PC-9 (cell line): ENCODE data around the gene CCDC33.

Experiments
- EZH2 ChIP-seq: fragments of 200-600 bp; sonication (generic); IDR thresholded peaks from 2 replicates; pipeline ENCODE4 v1.8.0; 2017; ENCODE audit warnings: antibody characterized with exemption, low read depth
- TF ChIP-seq, protein P1 (sequence below): fragments of 200-600 bp; sonication (generic); conservative IDR thresholded peaks from 2 replicates; pipeline ENCODE4 v1.6.1; 2017; ENCODE audit warnings: mixed run types, antibody characterized with exemption, mild to moderate bottlenecking, moderate library complexity

DNA sequence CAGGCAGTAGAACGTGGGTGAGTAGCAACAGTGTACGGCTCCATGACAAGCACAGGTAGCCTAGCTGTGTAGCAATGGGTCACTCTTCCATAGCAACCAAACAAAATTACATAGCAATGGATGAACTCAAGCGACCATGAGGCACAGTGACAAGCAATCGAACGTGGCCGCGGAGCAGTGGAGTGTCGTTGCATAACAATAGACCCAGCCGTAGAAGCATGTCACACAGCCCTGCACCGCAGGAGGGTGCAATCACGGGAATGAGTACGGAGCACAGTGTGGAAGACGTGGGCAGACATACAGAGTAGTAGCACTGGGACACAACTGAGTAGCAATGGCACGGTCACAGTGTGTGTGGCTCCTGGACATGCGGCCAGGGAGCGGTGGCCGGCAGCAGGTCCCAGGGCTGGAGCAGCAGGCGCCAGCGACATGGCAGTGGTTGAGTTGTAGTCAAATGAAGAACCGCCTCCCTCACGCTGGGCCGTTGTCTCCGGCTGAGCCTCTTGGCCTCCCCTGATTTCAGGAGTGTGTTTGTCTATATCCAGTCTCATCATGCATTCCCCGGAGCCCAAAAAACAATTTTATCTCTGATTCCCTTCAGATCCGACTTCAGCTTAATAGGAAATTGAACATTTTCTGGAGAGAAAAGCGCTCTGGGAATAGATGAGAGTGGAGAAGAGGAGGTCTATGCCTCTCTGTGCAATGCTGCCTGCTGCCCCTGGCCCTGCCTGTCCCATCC lies 64.1 kb downstream of the CCDC33 start:
- TF ChIP-seq, protein P1, sequence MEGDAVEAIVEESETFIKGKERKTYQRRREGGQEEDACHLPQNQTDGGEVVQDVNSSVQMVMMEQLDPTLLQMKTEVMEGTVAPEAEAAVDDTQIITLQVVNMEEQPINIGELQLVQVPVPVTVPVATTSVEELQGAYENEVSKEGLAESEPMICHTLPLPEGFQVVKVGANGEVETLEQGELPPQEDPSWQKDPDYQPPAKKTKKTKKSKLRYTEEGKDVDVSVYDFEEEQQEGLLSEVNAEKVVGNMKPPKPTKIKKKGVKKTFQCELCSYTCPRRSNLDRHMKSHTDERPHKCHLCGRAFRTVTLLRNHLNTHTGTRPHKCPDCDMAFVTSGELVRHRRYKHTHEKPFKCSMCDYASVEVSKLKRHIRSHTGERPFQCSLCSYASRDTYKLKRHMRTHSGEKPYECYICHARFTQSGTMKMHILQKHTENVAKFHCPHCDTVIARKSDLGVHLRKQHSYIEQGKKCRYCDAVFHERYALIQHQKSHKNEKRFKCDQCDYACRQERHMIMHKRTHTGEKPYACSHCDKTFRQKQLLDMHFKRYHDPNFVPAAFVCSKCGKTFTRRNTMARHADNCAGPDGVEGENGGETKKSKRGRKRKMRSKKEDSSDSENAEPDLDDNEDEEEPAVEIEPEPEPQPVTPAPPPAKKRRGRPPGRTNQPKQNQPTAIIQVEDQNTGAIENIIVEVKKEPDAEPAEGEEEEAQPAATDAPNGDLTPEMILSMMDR: no peak
- TF ChIP-seq EZH2: no peak
